ENCODE data around the gene SPATA13.

DNA sequence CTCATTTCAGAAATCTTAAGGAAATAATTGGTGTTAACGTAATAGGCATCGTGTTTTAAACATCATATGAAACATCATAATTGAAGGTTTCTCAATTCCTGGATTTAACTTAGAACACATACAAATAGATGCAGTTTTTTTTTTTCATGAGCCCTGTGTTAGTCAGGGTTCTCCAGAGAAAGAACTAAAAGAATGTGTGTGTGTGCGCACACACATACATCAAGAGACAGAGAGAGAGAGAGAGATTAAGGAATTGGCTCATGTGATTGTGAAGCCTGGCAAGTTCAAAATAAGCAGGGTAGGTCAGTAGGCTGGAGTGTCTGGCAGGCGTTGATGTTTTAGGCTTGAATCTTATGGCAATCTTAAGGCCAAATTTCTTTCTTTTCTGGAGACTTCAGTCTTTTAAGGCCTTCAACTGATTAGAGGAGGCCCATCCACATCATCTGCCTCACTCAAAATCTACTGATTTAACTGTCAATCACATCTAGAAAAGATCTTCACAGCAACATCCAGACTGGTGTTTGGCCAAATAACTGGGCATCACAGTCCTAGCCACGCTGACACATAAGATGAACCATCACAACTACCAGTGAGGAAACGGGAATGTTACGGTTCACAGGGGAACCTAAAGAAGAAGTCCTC, 25.2 kb downstream of the SPATA13 start:
- TF ChIP-seq, protein P1, sequence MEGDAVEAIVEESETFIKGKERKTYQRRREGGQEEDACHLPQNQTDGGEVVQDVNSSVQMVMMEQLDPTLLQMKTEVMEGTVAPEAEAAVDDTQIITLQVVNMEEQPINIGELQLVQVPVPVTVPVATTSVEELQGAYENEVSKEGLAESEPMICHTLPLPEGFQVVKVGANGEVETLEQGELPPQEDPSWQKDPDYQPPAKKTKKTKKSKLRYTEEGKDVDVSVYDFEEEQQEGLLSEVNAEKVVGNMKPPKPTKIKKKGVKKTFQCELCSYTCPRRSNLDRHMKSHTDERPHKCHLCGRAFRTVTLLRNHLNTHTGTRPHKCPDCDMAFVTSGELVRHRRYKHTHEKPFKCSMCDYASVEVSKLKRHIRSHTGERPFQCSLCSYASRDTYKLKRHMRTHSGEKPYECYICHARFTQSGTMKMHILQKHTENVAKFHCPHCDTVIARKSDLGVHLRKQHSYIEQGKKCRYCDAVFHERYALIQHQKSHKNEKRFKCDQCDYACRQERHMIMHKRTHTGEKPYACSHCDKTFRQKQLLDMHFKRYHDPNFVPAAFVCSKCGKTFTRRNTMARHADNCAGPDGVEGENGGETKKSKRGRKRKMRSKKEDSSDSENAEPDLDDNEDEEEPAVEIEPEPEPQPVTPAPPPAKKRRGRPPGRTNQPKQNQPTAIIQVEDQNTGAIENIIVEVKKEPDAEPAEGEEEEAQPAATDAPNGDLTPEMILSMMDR (IDR thresholded peaks at IDR 0.05; ENCODE audit: poor library complexity) = no peak
- TF ChIP-seq EZH2 (IDR thresholded peaks at IDR 0.05; ENCODE audit: borderline replicate concordance) = no peak
- no peak for TF ChIP-seq EZH2phosphoT487 (IDR thresholded peaks at IDR 0.05; ENCODE audit: low read depth, severe bottlenecking, unreplicated experiment)
